Measurements from ENCODE around the gene ERO1A.
"Not testable (repeated sequence)": the region's sequence is repeated elsewhere in the genome, so short reads cannot be mapped to it uniquely, and the experiment has no call there.

ERO1A gene, protein sequence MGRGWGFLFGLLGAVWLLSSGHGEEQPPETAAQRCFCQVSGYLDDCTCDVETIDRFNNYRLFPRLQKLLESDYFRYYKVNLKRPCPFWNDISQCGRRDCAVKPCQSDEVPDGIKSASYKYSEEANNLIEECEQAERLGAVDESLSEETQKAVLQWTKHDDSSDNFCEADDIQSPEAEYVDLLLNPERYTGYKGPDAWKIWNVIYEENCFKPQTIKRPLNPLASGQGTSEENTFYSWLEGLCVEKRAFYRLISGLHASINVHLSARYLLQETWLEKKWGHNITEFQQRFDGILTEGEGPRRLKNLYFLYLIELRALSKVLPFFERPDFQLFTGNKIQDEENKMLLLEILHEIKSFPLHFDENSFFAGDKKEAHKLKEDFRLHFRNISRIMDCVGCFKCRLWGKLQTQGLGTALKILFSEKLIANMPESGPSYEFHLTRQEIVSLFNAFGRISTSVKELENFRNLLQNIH

DNA sequence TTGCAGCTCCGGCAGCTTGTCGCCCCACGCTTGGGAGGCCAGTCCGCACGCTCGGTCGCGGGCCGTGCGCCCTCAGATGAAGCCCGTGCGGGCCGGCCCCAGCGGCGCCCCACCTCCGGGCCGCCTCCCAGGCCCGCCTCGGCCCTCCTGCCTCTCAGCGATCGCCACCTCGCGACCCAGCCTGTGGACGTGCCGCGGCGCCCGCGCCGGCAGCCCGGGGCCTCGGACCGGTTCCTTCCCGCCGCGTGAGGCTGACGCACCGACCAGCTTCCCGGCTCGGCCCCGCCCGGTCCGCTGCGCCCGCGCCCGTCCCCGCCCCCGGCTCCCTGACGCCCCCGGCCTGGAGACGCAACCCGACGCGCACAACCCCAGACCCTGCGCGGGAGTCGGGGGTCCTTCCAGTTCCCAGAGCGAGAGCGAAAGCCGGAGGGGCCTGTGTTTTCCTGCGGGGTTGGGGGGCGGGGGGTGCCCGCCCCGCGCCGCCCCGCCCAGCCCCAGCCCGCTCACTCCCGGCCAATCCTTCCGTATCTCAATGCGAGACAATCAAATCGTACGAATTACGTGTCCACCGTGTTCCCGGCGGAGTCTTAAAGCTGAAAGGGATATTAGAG is at the start of gene ERO1A:
Gene ERO1A, minus strand, starts transcription at position 78 of the 611 bp plus-strand sequence. Its CDS starts 77 bp downstream, at position 1.
- peak; percentile 66 for DNase-seq (ENCODE audit: low spot score)

DNA sequence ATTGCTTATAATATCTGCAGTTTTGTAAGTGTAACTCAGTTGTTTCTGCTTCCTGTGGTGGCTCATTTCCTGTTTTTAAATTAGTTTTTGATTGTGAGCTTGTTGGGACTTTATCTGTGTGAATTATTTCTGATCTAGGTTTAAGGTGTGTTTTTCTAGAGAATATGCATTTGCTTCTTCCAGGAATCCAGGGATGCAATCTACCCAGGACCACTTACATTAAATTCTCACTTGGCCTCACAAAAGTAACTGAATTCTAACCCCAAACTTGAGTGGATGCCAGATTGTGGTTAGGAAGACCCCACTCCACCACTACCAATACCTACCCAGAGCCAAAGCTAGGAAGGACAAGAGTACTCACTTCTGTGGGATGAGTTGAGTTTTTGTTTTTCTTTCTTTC is 46.5 kb upstream of the ERO1A start:
- peak; percentile 3 for DNase-seq (ENCODE audit: low spot score)

DNA sequence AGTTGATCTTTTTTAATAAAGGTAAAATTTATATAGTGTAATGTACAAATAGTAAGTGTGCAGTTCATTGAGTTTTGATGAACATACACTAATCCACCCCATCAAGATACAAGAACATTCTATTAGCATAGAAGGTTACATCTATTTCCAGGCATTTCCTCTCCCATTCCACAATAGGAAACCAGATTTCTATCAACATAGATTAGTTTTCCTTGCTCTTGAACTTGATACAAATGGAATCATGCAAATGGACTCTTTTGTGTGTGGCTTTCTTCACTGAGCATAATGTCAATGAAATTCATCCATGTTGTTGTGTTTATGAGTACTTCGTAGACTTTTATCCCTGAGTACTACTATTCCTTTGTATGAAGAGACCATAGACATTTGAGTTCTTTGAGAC is 45.4 kb upstream of the ERO1A start:
- DNase-seq (ENCODE audit: low spot score), result no peak

GRCh38 chr14:52738409-52738808 is 43.1 kb upstream of the ERO1A start:
- DNase-seq (ENCODE audit: low spot score), result no peak

- DNase-seq (ENCODE audit: low spot score), result no peak
Measured at GRCh38 chr14:52735921-52736489, 40.6 kb upstream of the ERO1A start.

DNA sequence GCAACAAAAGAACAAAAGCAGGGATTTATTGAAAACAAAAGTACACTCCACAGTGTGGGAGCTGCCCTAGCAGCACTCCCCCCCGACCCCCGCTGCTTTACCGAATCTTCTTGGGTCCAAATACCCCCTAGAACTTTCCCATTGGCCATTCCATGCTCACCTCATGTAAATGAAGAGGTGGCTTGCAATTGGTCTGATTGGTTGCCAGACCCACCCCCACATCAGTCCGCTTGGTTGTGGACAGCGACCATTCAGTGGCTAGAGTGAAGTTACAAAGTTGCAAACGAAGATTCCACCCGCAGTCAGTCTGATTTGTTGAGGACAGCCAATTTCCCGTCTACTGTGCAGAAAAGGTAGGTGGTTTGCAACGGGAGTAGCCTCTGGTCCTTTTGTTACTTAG is 38.5 kb upstream of the ERO1A start:
- DNase-seq (ENCODE audit: low spot score), result no peak

DNA sequence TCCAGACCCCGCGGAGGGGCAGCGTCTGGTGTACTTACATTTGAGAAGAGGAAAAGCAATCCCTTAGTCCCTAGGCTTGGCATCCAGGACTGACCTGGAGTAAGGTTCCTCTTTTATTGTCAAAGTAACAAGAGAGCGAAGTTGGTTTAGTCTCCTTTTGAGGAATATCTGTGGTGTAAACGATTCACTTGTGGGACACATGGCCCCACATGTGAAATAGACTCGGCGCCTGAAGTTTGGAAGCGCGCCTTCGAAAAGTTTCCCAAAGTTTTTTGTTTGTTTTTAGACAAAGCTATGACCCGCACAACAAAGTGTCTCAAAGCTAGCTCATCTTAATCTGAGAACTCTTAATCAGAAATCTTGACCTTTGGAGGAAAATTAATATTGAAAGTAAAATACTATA is 35.4 kb upstream of the ERO1A start:
- DNase-seq (ENCODE audit: low spot score), result no peak

- peak; percentile 99 for DNase-seq (ENCODE audit: low spot score)
Measured at GRCh38 chr14:52729925-52730708, 34.8 kb upstream of the ERO1A start, which contains the start of gene STYX. Gene STYX (plus strand): TSS chr14:52730166. CDS start chr14:52730475, 309 bp downstream.

GRCh38 chr14:52729585-52729924 is 34.2 kb upstream of the ERO1A start:
- no peak for DNase-seq (ENCODE audit: low spot score)

GRCh38 chr14:52729035-52729434 is 33.7 kb upstream of the ERO1A start:
- DNase-seq (ENCODE audit: low spot score), result not testable (repeated sequence)

GRCh38 chr14:52727509-52727908 is 32.2 kb upstream of the ERO1A start:
- not testable (repeated sequence) for DNase-seq (ENCODE audit: low spot score)

- no peak for DNase-seq (ENCODE audit: low spot score)
Measured at GRCh38 chr14:52724360-52724644, 28.9 kb upstream of the ERO1A start.

GRCh38 chr14:52723514-52724359 is 28.4 kb upstream of the ERO1A start:
- no peak for DNase-seq (ENCODE audit: low spot score)

GRCh38 chr14:52716155-52716554 is 20.8 kb upstream of the ERO1A start:
- DNase-seq (ENCODE audit: low spot score), result no peak

DNA sequence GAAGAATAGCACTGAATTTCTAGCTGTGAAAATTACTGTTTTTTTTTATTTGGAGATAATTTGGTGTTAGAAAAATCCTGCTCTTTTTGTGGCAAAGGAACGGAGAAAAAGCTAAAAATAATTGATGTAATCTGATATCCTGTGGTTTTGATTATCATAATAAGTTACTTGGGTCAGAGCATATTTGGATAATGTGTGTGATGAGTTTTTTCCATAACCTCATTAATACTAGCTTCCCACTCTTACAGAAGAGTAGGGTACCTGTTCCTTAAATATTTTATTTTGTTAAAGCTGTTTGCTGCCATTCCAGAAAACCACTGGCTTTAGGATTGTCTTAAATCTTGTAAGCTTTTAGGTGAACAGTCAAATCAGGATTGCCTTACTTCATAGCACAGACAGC is 16.3 kb upstream of the ERO1A start:
- no peak for DNase-seq (ENCODE audit: low spot score)

GRCh38 chr14:52706724-52707706 is 11.7 kb upstream of the ERO1A start, which contains the start of gene PSMC6:
Gene PSMC6 (plus strand): TSS chr14:52707200. CDS start chr14:52707220, 20 bp downstream.
- peak; percentile 96 for DNase-seq (ENCODE audit: low spot score)

GRCh38 chr14:52706286-52706685 is 10.9 kb upstream of the ERO1A start:
- DNase-seq (ENCODE audit: low spot score), result peak; percentile 64

- DNase-seq (ENCODE audit: low spot score), result no peak
Measured at GRCh38 chr14:52703664-52704063, 8.3 kb upstream of the ERO1A start.

DNA sequence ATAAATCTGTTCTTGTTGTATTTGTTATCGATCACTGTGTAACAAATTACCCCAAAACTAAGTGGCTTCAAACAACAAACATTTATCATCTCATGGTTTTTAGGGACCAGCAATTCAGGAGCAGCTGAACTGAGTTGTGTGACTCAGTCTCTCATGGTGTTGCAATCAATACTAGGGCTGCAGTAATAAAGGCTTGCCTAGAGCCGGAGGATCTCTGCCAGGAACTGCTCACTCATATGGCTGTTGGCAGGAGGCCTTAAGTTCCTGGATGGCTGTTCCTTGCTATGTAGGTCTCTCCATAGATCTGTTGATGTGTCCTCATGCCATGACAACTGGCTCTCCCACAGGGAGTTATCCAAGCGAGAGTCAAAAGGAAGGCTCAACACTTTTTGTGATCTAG is 7.9 kb upstream of the ERO1A start:
- no peak for DNase-seq (ENCODE audit: low spot score)

GRCh38 chr14:52701223-52701622 is 5.9 kb upstream of the ERO1A start:
- no peak for DNase-seq (ENCODE audit: low spot score)

All from activated CD4-positive, alpha-beta T cell treated with anti-CD3 and anti-CD28 coated beads, Interleukin-2, Interleukin-4, amounts not matched to agents 100 ng/mL and 50 ng/mL, durations not matched to agents 16 hours and 8 hours (primary cell).